ENCODE measurements around the gene KIF1A. TPM values are rescaled to one million over a fixed set of nuclear protein-coding genes. Genes with fewer than 3 reads are reported as not detected.

The KIF1A gene
- total and polyA plus RNA-seq, 2 donors (not counting 3 experiments of a cell fraction or from before 2014, with no cell fraction given): 0.11 to 0.64 TPM

GRCh38 chr2:240711701-240712100, 108.3 kb downstream of the KIF1A start:
- Histone ChIP-seq H3K79me2 (ENCODE audit: control insufficient read depth, insufficient read depth, low read length) (no peaks in the 10 kb centered on the region), H3K27ac (ENCODE audit: insufficient read depth, low read depth, low read length) (no peak overlapping the region), H3K4me3 (replicated peaks in 1 of 3; ENCODE audit: insufficient read depth in 1 of 3, low read depth in 1 of 3, low read length in 3 of 3) (no peak overlapping the region), H3K4me1 (ENCODE audit: control insufficient read depth, extremely low read depth, insufficient read depth, low read length) (no peaks in the 10 kb centered on the region), H3K9me3 (replicated peaks; ENCODE audit: control insufficient read depth, insufficient read depth, low read length) (no peaks in the 10 kb centered on the region), H2AFZ (ENCODE audit: low read depth, low read length) (no peak overlapping the region), H4K20me1 (replicated peaks; ENCODE audit: control insufficient read depth, extremely low read depth, insufficient read depth, low read length) (no peaks in the 10 kb centered on the region), H3K9me1 (replicated peaks; ENCODE audit: control insufficient read depth, extremely low read depth, insufficient read depth, low read length) (no peaks in the 10 kb centered on the region), H3K36me3 (ENCODE audit: control insufficient read depth in 2 of 2, extremely low read depth in 1 of 2, insufficient read depth in 2 of 2, low read length in 2 of 2) (no peaks in the 10 kb centered on the region), H3K9ac (replicated peaks; ENCODE audit: extremely low read depth, insufficient read depth, low read length) (no peak overlapping the region), H3K4me2 (ENCODE audit: insufficient read depth, low read length) (no peak overlapping the region), H3K27me3 (ENCODE audit: control insufficient read depth in 2 of 2, insufficient read depth in 2 of 2, low read length in 2 of 2) (no peaks in the 10 kb centered on the region)
- no peak for DNase-seq (ENCODE audit: low read depth, low spot score)
- POLR2A ChIA-PET: no interaction called here
- CTCF ChIA-PET: no interaction called here
- no peak for FAIRE-seq
- TF ChIP-seq GATA2 (IDR thresholded peaks at IDR 0.05; ENCODE audit: insufficient read depth, insufficient read length, low read depth, low read length) (no peak), MAX (IDR thresholded peaks at IDR 0.05; ENCODE audit: insufficient read depth, insufficient read length) (no peak), EZH2 (IDR thresholded peaks at IDR 0.05; ENCODE audit: borderline replicate concordance, low read depth, low read length, severe bottlenecking) (no peak), CTCF (IDR thresholded peaks at IDR 0.05; ENCODE audit: extremely low read depth in 1 of 2, insufficient read depth in 1 of 2, low read depth in 1 of 2, low read length in 2 of 2) (no peak), MYC (IDR thresholded peaks at IDR 0.05; ENCODE audit: low read depth, low read length) (no peak), POLR2A (IDR thresholded peaks at IDR 0.05; ENCODE audit: low read depth, low read length) (no peak), JUN (IDR thresholded peaks at IDR 0.05; ENCODE audit: borderline replicate concordance, insufficient read depth, insufficient read length, low read depth) (no peak), FOS (IDR thresholded peaks at IDR 0.05; ENCODE audit: borderline replicate concordance, insufficient read depth, low read length) (no peak), POLR2AphosphoS5 (IDR thresholded peaks at IDR 0.05; ENCODE audit: insufficient read depth, low read depth, low read length) (no peak)
- dilution Hi-C loops (cut with MboI; ENCODE audit: extremely low pct_ligation_motif_present, low sequenced_read_pairs): no loop called here
- BruUV-seq (replicated peaks): no TSS peak
- intact Hi-C loops (cut with micrococcal nuclease): no loop called here

Measured in endothelial cell of umbilical vein (primary cell).